Loucy (cell line): ENCODE results near the gene WRAP73.

Experiments used
- CTCF ChIP-seq: fragments of 200-600 bp; sonication (generic); conservative IDR thresholded peaks from 2 replicates; pipeline ENCODE4 v1.5.1; 2014; ENCODE audit warnings: mild to moderate bottlenecking, antibody characterized with exemption, low read length
- EZH2phosphoT487 ChIP-seq: fragments of 200-600 bp; IDR thresholded peaks from 2 replicates; pipeline ENCODE4 v1.6.1; 2018; ENCODE audit warnings: antibody characterized with exemption, mild to moderate bottlenecking, moderate library complexity, borderline replicate concordance

- TF ChIP-seq CTCF (no peak), EZH2phosphoT487 (no peak)
These were observed 6.8 kb downstream of the WRAP73 start for GRCh38 chr1:3642919-3643675.
